Measurements from ENCODE around the gene TMTC3. TPM values are rescaled to one million over a fixed set of nuclear protein-coding genes. Genes with fewer than 3 reads are reported as not detected.
"Not testable (repeated sequence)": the region's sequence is repeated elsewhere in the genome, so short reads cannot be mapped to it uniquely, and the experiment has no call there.

The TMTC3 gene
- total RNA-seq, 1 experiment from 2014 or later = 19.0 TPM

GRCh38 chr12:88208661-88209060 lies 66.6 kb downstream of the TMTC3 start:
- DNase-seq (ENCODE audit: unreplicated experiment) = no peak
- TF ChIP-seq, protein P1, sequence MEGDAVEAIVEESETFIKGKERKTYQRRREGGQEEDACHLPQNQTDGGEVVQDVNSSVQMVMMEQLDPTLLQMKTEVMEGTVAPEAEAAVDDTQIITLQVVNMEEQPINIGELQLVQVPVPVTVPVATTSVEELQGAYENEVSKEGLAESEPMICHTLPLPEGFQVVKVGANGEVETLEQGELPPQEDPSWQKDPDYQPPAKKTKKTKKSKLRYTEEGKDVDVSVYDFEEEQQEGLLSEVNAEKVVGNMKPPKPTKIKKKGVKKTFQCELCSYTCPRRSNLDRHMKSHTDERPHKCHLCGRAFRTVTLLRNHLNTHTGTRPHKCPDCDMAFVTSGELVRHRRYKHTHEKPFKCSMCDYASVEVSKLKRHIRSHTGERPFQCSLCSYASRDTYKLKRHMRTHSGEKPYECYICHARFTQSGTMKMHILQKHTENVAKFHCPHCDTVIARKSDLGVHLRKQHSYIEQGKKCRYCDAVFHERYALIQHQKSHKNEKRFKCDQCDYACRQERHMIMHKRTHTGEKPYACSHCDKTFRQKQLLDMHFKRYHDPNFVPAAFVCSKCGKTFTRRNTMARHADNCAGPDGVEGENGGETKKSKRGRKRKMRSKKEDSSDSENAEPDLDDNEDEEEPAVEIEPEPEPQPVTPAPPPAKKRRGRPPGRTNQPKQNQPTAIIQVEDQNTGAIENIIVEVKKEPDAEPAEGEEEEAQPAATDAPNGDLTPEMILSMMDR (IDR thresholded peaks at IDR 0.05; ENCODE audit: unreplicated experiment) = no peak
- intact Hi-C loops (cut with micrococcal nuclease) = no loop called here
- Mint-ChIP-seq H3K27ac (ENCODE audit: low read depth, unreplicated experiment) (peak overlapping the region; percentile 28), H3K36me3 (ENCODE audit: insufficient read depth, unreplicated experiment) (no peaks in the 10 kb centered on the region), H3K27me3 (ENCODE audit: insufficient read depth, unreplicated experiment) (no peaks in the 10 kb centered on the region), H3K4me3 (ENCODE audit: unreplicated experiment) (no peak overlapping the region), H3K4me1 (ENCODE audit: insufficient read depth, unreplicated experiment) (peaks cover 21% of the 10 kb centered on the region), H3K9me3 (ENCODE audit: unreplicated experiment) (peaks cover 15% of the 10 kb centered on the region)
- ChIA-PET POLR2A (interaction anchor here (0.6 to 1.2 kb wide), 3 partner anchors 91 to 763 kb away, joined by 3 to 4 read pairs (median 3); no protein-coding TSS in a partner anchor), CTCF (no interaction called here)
- BruUV-seq (replicated peaks) = no TSS peak

GRCh38 chr12:88210311-88210710 lies 68.2 kb downstream of the TMTC3 start:
- BruUV-seq (replicated peaks); H3K4me3 Mint-ChIP-seq (ENCODE audit: unreplicated experiment); CTCF ChIA-PET; H3K27me3 Mint-ChIP-seq (ENCODE audit: insufficient read depth, unreplicated experiment); H3K36me3 Mint-ChIP-seq (ENCODE audit: insufficient read depth, unreplicated experiment); intact Hi-C loops (cut with micrococcal nuclease); H3K27ac Mint-ChIP-seq (ENCODE audit: low read depth, unreplicated experiment); DNase-seq (ENCODE audit: unreplicated experiment): not testable (repeated sequence)
- POLR2A ChIA-PET = interaction anchor here (0.6 kb wide), 1 partner anchor 122 kb away, joined by 3 read pairs; no protein-coding TSS in a partner anchor
- Mint-ChIP-seq H3K9me3 (ENCODE audit: unreplicated experiment) (peaks cover 16% of the 10 kb centered on the region), H3K4me1 (ENCODE audit: insufficient read depth, unreplicated experiment) (peaks cover 21% of the 10 kb centered on the region)

GRCh38 chr12:88218293-88218692 lies 76.2 kb downstream of the TMTC3 start:
- TF ChIP-seq, protein P1 (IDR thresholded peaks at IDR 0.05; ENCODE audit: unreplicated experiment) = no peak
- no peak for DNase-seq (ENCODE audit: unreplicated experiment)
- Mint-ChIP-seq H3K27me3 (ENCODE audit: insufficient read depth, unreplicated experiment) (no peaks in the 10 kb centered on the region), H3K4me1 (ENCODE audit: insufficient read depth, unreplicated experiment) (no peaks in the 10 kb centered on the region), H3K9me3 (ENCODE audit: unreplicated experiment) (peaks cover 26% of the 10 kb centered on the region), H3K36me3 (ENCODE audit: insufficient read depth, unreplicated experiment) (no peaks in the 10 kb centered on the region), H3K4me3 (ENCODE audit: unreplicated experiment) (no peak overlapping the region), H3K27ac (ENCODE audit: low read depth, unreplicated experiment) (no peak overlapping the region)
- intact Hi-C loops (cut with micrococcal nuclease) = no loop called here
- ChIA-PET POLR2A (interaction anchor here (1.4 kb wide), 1 partner anchor 12 kb away, joined by 5 read pairs; no protein-coding TSS in a partner anchor), CTCF (interaction anchor here (1.1 kb wide), 1 partner anchor 113 kb away, joined by 3 read pairs; no protein-coding TSS in a partner anchor)
- BruUV-seq (replicated peaks) = no TSS peak

GRCh38 chr12:88219861-88220260 lies 77.8 kb downstream of the TMTC3 start:
- Mint-ChIP-seq H3K36me3 (ENCODE audit: insufficient read depth, unreplicated experiment) (no peaks in the 10 kb centered on the region), H3K4me3 (ENCODE audit: unreplicated experiment) (no peak overlapping the region), H3K9me3 (ENCODE audit: unreplicated experiment) (peaks cover 23% of the 10 kb centered on the region), H3K4me1 (ENCODE audit: insufficient read depth, unreplicated experiment) (no peaks in the 10 kb centered on the region), H3K27ac (ENCODE audit: low read depth, unreplicated experiment) (no peak overlapping the region), H3K27me3 (ENCODE audit: insufficient read depth, unreplicated experiment) (no peaks in the 10 kb centered on the region)
- CTCF ChIA-PET = no interaction called here
- BruUV-seq (replicated peaks) = no TSS peak
- no peak for DNase-seq (ENCODE audit: unreplicated experiment)
- POLR2A ChIA-PET = no interaction called here
- intact Hi-C loops (cut with micrococcal nuclease) = no loop called here
- TF ChIP-seq, protein P1 (IDR thresholded peaks at IDR 0.05; ENCODE audit: unreplicated experiment) = no peak

- peaks cover 30% of the 10 kb centered on the region for H3K9me3 Mint-ChIP-seq (ENCODE audit: unreplicated experiment)
- no TSS peak for BruUV-seq (replicated peaks)
- POLR2A ChIA-PET = no interaction called here
- DNase-seq (ENCODE audit: unreplicated experiment) = no peak
- intact Hi-C loops (cut with micrococcal nuclease) = no loop called here
- no peaks in the 10 kb centered on the region for H3K36me3 Mint-ChIP-seq (ENCODE audit: insufficient read depth, unreplicated experiment)
- H3K27me3 Mint-ChIP-seq (ENCODE audit: insufficient read depth, unreplicated experiment) = no peaks in the 10 kb centered on the region
- no peak overlapping the region for H3K27ac Mint-ChIP-seq (ENCODE audit: low read depth, unreplicated experiment)
- no peak overlapping the region for H3K4me3 Mint-ChIP-seq (ENCODE audit: unreplicated experiment)
- CTCF ChIA-PET = no interaction called here
- TF ChIP-seq, protein P1 (IDR thresholded peaks at IDR 0.05; ENCODE audit: unreplicated experiment) = no peak
- H3K4me1 Mint-ChIP-seq (ENCODE audit: insufficient read depth, unreplicated experiment) = no peaks in the 10 kb centered on the region
These were observed 81.4 kb downstream of the TMTC3 start for GRCh38 chr12:88223519-88223918.
